ENCODE results near the gene OTUD7B.

Gene OTUD7B

DNA sequence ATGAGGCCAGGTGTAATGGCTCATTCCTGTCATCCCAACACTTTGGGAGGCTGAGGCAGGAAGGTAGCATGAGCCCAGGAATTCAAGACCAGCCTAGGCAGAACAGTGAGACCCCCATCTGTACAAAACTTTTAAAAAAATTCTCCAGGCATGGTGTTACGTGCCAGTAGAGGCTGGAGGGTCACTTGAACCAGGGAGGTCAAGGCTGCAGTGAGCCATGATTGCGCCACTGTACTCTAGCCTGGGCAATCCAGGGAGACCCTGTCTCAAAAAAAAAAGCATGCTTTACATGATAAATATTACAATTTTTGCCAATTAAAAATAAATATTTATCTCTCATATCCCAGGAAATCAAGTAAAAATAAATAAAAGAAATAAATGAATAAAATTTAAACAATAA lies 39.4 kb upstream of the OTUD7B start:
- ChIA-PET CTCF (interaction anchor here (0.5 to 2.8 kb wide), 18 partner anchors 7 to 137 kb away, joined by 3 to 53 read pairs (median 4); partner anchors contain the start of gene OTUD7B), POLR2A (no interaction called here)
- TF ChIP-seq, protein P1, sequence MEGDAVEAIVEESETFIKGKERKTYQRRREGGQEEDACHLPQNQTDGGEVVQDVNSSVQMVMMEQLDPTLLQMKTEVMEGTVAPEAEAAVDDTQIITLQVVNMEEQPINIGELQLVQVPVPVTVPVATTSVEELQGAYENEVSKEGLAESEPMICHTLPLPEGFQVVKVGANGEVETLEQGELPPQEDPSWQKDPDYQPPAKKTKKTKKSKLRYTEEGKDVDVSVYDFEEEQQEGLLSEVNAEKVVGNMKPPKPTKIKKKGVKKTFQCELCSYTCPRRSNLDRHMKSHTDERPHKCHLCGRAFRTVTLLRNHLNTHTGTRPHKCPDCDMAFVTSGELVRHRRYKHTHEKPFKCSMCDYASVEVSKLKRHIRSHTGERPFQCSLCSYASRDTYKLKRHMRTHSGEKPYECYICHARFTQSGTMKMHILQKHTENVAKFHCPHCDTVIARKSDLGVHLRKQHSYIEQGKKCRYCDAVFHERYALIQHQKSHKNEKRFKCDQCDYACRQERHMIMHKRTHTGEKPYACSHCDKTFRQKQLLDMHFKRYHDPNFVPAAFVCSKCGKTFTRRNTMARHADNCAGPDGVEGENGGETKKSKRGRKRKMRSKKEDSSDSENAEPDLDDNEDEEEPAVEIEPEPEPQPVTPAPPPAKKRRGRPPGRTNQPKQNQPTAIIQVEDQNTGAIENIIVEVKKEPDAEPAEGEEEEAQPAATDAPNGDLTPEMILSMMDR (IDR thresholded peaks at IDR 0.05; ENCODE audit: insufficient read depth, low read length, missing control alignments): no peak
- no peak overlapping the region for H3K4me3 ChIP-seq (ENCODE audit: low read depth, low read length)
- no peak for DNase-seq (ENCODE audit: low read depth, low spot score)

DNA sequence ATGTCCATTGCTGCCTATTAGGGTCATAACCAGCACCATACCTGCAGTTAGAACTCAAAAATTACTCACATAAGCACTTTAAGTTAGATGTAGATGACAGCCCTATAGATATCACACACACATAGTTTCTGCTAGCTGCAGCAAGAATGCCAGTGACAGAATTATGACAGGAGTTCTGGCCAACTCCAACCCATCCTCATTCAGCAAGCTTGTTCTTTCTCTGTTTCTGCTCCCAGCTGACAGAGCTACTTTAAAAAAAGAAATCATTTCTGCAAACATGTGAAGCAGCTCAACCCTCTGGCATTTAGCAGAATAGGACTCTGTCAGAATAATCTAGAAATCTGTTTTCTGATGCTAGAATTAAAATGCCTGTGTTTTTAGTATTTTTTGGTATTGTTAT lies 23.8 kb upstream of the OTUD7B start:
- ChIA-PET POLR2A (no interaction called here), CTCF (interaction anchor here (1.0 to 2.1 kb wide), 3 partner anchors 15 to 72 kb away, joined by 3 to 5 read pairs (median 4); partner anchors contain the start of gene OTUD7B)
- TF ChIP-seq, protein P1 (IDR thresholded peaks at IDR 0.05; ENCODE audit: insufficient read depth, low read length, missing control alignments): no peak
- DNase-seq (ENCODE audit: low read depth, low spot score): no peak
- H3K4me3 ChIP-seq (ENCODE audit: low read depth, low read length): no peak overlapping the region

DNA sequence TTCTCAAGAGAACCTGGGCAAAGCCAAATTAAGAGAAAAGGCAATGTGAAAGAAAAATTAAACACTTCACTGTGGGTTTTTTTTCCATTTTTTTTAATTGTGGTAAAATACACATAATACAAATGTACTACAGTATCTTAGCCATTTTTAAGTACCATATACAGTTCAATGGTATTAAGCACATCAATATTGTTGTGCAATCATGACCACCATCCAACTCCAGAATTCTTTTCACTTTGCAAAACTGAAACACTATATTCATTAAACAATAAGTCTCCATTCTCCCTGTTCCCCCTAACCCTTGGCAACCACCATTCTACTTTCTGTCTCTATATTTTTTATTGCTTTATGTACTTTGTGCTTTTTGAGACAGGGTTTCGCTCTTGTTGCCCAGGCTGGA lies 17.8 kb upstream of the OTUD7B start:
- CTCF ChIA-PET: interaction anchor here (2.7 kb wide), 1 partner anchor 66 kb away, joined by 7 read pairs; no protein-coding TSS in a partner anchor
- no peak overlapping the region for H3K4me3 ChIP-seq (ENCODE audit: low read depth, low read length)
- POLR2A ChIA-PET: no interaction called here
- TF ChIP-seq, protein P1 (IDR thresholded peaks at IDR 0.05; ENCODE audit: insufficient read depth, low read length, missing control alignments): no peak
- DNase-seq (ENCODE audit: low read depth, low spot score): no peak

DNA sequence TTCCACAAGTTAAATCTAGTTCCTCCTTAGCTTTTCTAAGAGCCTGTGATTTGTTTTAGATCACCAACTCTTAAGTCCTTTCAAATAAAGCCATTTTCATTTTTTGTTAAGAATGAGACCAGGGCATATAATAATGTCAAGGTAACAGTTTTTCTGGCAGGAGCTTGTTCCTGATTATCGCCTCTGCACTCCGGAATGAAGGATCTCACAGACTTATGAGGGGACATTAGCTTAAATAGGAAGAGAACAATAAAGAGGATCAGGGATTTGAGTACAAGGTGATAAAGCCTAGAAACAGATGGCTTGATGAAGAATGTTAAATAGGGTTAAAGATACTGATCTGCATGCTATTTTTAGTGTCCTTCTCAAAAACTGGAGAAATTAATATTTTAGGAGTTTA lies 13.6 kb upstream of the OTUD7B start:
- ChIA-PET CTCF (interaction anchor here (0.9 to 1.1 kb wide), 2 partner anchors 26 to 163 kb away, joined by 4 read pairs; no protein-coding TSS in a partner anchor), POLR2A (no interaction called here)
- no peak overlapping the region for H3K4me3 ChIP-seq (ENCODE audit: low read depth, low read length)
- no peak for DNase-seq (ENCODE audit: low read depth, low spot score)
- TF ChIP-seq, protein P1 (IDR thresholded peaks at IDR 0.05; ENCODE audit: insufficient read depth, low read length, missing control alignments): no peak

DNA sequence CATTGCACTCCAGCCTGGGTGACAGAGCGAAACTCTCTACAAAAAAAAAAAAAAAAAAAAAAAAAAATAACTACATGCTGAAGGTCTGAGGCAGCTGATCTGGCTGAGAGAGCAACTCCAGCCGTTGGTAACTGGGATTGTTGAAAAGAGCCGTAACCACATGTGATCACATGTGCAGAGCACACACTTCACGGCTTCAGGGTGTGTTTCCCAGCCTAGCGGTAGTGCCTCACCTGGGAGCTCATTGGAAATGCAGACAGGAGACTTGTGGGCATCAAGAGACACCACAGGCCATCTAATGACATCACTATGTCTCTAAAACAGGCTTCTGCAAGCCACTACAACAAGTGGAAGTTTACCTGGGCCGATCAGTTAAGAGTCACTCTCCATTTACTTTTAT lies 11.8 kb upstream of the OTUD7B start:
- ChIA-PET POLR2A (no interaction called here), CTCF (interaction anchor here (0.9 to 2.8 kb wide), 3 partner anchors 60 to 147 kb away, joined by 3 to 9 read pairs (median 3); no protein-coding TSS in a partner anchor)
- no peak for DNase-seq (ENCODE audit: low read depth, low spot score)
- H3K4me3 ChIP-seq (ENCODE audit: low read depth, low read length): no peak overlapping the region
- TF ChIP-seq, protein P1 (IDR thresholded peaks at IDR 0.05; ENCODE audit: insufficient read depth, low read length, missing control alignments): no peak

DNA sequence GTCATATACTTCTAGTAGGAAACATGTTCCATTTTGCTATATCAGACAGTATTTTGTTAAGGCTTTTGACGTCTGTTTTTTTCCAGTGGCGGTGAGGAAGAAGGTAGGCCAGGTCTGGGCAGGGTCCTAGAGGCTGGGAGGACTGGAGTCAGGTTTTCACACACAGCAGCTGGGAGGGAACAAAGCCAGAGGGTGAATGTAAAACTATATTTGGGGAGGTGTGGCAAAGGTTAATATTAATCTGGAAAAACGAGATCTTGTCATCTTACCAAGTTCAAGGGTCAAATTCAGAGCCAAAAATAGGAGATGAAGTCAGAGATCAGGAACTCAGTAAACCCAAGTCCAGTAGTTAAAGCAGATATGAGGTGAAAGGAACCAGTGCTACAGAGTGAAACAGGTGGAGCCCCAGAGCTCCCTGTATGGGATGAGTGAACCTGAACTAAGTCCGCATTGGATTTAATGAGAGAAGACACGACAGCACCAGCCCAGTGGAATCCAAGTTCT lies 10.7 kb upstream of the OTUD7B start:
- CTCF ChIA-PET: interaction anchor here (1.2 to 2.8 kb wide), 3 partner anchors 59 to 166 kb away, joined by 3 to 9 read pairs (median 3); no protein-coding TSS in a partner anchor
- TF ChIP-seq, protein P1 (IDR thresholded peaks at IDR 0.05; ENCODE audit: insufficient read depth, low read length, missing control alignments): no peak
- POLR2A ChIA-PET: no interaction called here
- no peak for DNase-seq (ENCODE audit: low read depth, low spot score)
- no peak overlapping the region for H3K4me3 ChIP-seq (ENCODE audit: low read depth, low read length)

Data from AG04449 (cell line).